Stimulated activated CD4-positive, alpha-beta T cell treated with anti-CD3 and anti-CD28 coated beads, TNF-alpha, amount 100 ng/mL, for 4 hours (primary cell): ENCODE data around the gene RSU1.

Experiments used
- DNase-seq, 3 experiments: peaks; one replicate each; pipeline ENCODE4 v3.0.0-alpha.2; 2020; ENCODE audit warnings: low read depth in 3 of 3

RSU1 gene

GRCh38 chr10:16602104-16602775, 215.0 kb downstream of the RSU1 start:
- DNase-seq = no peak

GRCh38 chr10:16599662-16600061, 217.6 kb downstream of the RSU1 start:
- DNase-seq = no peak

- no peak for DNase-seq
Measured at GRCh38 chr10:16597656-16598055, 219.6 kb downstream of the RSU1 start.

GRCh38 chr10:16592378-16592777, 224.8 kb downstream of the RSU1 start:
- DNase-seq = no peak

- DNase-seq = no peak
Measured at GRCh38 chr10:16586358-16587138, 230.7 kb downstream of the RSU1 start.

- DNase-seq = no peak
Measured at GRCh38 chr10:16585103-16585502, 232.1 kb downstream of the RSU1 start.

- DNase-seq = no peak
Measured at GRCh38 chr10:16583382-16583781, 233.8 kb downstream of the RSU1 start.

GRCh38 chr10:16581202-16581601, 236.0 kb downstream of the RSU1 start:
- no peak for DNase-seq

- no peak for DNase-seq
Measured at GRCh38 chr10:16570731-16571130, 246.5 kb downstream of the RSU1 start.

- no peak for DNase-seq
Measured at GRCh38 chr10:16566202-16566805, 250.9 kb downstream of the RSU1 start.

GRCh38 chr10:16565604-16566003, 251.6 kb downstream of the RSU1 start:
- DNase-seq = no peak

- DNase-seq = no peak
Measured at GRCh38 chr10:16562891-16563290, 254.3 kb downstream of the RSU1 start.

GRCh38 chr10:16559236-16559773, 257.9 kb downstream of the RSU1 start:
- DNase-seq = no peak

GRCh38 chr10:16547973-16548372, 269.3 kb downstream of the RSU1 start:
- DNase-seq = no peak

- DNase-seq = no peak
Measured at GRCh38 chr10:16545116-16545736, 272.0 kb downstream of the RSU1 start.

- DNase-seq = no peak
Measured at GRCh38 chr10:16544591-16544990, 272.6 kb downstream of the RSU1 start.

- DNase-seq = no peak
Measured at GRCh38 chr10:16544099-16544498, 273.1 kb downstream of the RSU1 start.
